Measurements from ENCODE around the gene TTC21A. TPM values are rescaled to one million over a fixed set of nuclear protein-coding genes. Genes with fewer than 3 reads are reported as not detected.

The TTC21A gene
- total RNA-seq, 1 experiment from 2014 or later, result 5.6 TPM

DNA sequence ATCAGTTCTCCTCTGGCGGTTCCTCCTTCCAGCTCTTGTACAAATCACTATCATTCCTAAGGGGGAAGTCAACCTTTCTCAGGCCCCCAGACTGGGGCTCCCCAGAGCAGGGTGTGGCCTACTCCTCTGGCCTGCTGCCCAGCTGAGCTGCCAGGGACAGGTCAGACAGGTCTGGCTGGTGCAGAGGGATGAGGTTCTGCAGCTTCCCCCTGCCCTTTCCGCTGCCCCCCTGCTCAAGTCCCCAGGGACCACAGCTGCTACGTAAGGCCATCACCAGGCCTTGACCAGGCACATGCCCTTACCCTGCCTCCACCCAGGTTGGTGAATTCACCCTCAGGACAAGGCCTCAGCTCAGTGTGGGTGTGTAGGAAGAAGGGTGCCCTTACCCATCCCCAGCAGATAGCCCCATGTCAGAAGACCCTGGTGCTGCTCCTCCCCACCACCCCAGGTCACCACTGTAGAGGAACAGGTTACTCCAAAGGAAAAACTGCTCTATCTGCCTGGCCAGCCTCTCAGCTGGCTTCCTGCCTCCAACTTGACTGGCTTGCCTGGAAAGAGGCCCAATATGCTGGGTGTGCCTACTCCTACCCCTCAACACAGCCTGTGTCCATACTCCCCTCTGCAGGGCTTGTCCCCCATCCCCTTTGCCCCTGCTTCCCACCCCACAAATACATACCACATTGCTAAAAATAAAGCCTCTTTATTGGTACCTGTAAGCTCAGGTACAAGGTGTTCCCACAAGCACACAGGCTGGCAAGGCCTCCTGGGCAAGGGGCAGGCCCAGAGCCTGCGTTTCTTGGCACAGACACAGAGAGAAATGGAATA, 33.9 kb downstream of the TTC21A start (continued):
- TF ChIP-seq POLR2AphosphoS5 (IDR thresholded peaks at IDR 0.05; ENCODE audit: low read depth, low read length), result peak; percentile 72
- no peak for TF ChIP-seq EZH2 (IDR thresholded peaks at IDR 0.05)
- TF ChIP-seq TCF7L2 (IDR thresholded peaks at IDR 0.05; ENCODE audit: borderline replicate concordance, extremely low read depth, insufficient read depth, insufficient read length), result no peak

DNA sequence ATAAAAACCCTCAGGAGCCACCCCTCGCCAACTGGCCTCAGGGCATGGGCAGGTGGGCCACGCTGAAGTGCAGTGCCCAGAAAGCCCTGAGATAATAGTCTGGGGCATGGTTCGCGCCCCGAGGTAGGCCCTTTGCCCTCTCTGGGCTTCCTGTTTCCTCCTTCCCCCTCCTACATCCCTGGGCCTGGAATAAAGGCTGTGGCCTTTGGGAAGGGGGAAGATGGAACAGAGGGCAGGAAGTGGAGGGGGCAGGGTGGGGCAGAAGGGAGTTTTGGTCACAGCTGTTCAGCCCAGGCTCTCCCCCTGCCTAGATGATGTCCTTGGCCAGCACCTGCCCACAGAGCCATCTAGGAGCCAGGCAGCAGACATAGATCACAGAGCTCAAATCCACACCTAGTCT, 34.6 kb downstream of the TTC21A start:
- TF ChIP-seq EZH2 (IDR thresholded peaks at IDR 0.05), result no peak
- no peak for TF ChIP-seq ELF1 (IDR thresholded peaks at IDR 0.05; ENCODE audit: borderline replicate concordance, low read depth)
- TF ChIP-seq POLR2A (IDR thresholded peaks at IDR 0.05; ENCODE audit: borderline replicate concordance, extremely low read depth, insufficient read depth, insufficient read length), result no peak
- TF ChIP-seq FOSL1 (IDR thresholded peaks at IDR 0.05; ENCODE audit: low read depth), result no peak
- no peak for TF ChIP-seq RAD21 (IDR thresholded peaks at IDR 0.05; ENCODE audit: low read depth)
- TF ChIP-seq POLR2AphosphoS5 (IDR thresholded peaks at IDR 0.05; ENCODE audit: low read depth, low read length), result no peak
- TF ChIP-seq CTCF (IDR thresholded peaks at IDR 0.05 in 2 of 3, conservative IDR thresholded peaks at IDR 0.05 in 1 of 3; ENCODE audit: borderline replicate concordance in 1 of 3, insufficient read depth in 1 of 3, low read depth in 2 of 3, low read length in 2 of 3), result no peak
- TF ChIP-seq MAX (IDR thresholded peaks at IDR 0.05), result no peak
- no peak for TF ChIP-seq SP1 (IDR thresholded peaks at IDR 0.05; ENCODE audit: low read depth)
- H3K4me2 ChIP-seq (ENCODE audit: low read length), result peak overlapping the region; percentile 77
- peaks cover 22% of the 10 kb centered on the region for H3K79me2 ChIP-seq (ENCODE audit: insufficient read depth, low read length)
- H3K9ac ChIP-seq (ENCODE audit: low read length), result no peak overlapping the region
- ATAC-seq (no peak), DNase-seq (ENCODE audit: low read depth, low spot score) (no peak)
- H3K36me3 ChIP-seq (ENCODE audit: control insufficient read depth in 1 of 2, insufficient read depth in 2 of 2, low read length in 2 of 2), result peaks cover 24 to 40% of the 10 kb centered on the region in 2 experiments
- H3K9me2 ChIP-seq (ENCODE audit: insufficient read depth), result no peaks in the 10 kb centered on the region
- H3K27ac ChIP-seq (ENCODE audit: low read depth, low read length), result peak overlapping the region; percentile 58
- intact Hi-C loops (cut with micrococcal nuclease), result no loop called here
- ChIA-PET POLR2A (no interaction called here), CTCF (interaction anchor here (1.1 kb wide), 1 partner anchor 15 kb away, joined by 3 read pairs; no protein-coding TSS in a partner anchor), RAD21 (ENCODE audit: low non-redundant PET in 1 of 2, low total read pairs in 2 of 2, uncharacterized antibody in 2 of 2, unreplicated experiment in 2 of 2) (no interaction called here)
- no peaks in the 10 kb centered on the region for H3K27me3 ChIP-seq (ENCODE audit: insufficient read depth, low read length)
- no TSS peak for BruUV-seq (replicated peaks)
- H3K9me3 ChIP-seq (ENCODE audit: control insufficient read depth in 1 of 2, insufficient read depth in 1 of 2, low read depth in 1 of 2, low read length in 2 of 2), result no peaks in the 10 kb centered on the region
- no peak overlapping the region for H2AFZ ChIP-seq (ENCODE audit: low read depth, low read length, poor library complexity, severe bottlenecking)
- H3K4me1 ChIP-seq (ENCODE audit: control insufficient read depth in 1 of 2, insufficient read depth in 2 of 2, low read length in 2 of 2), result peaks cover 41 to 45% of the 10 kb centered on the region in 2 experiments
- peaks cover 8% of the 10 kb centered on the region; the same call in 1 of the 2 replicates for H4K20me1 ChIP-seq (ENCODE audit: insufficient read depth)
- H3K4me3 ChIP-seq (replicated peaks in 1 of 2; ENCODE audit: low read depth in 1 of 2, low read length in 2 of 2), result peak overlapping the region in 1 of 2 experiments; percentile 36; a peak in 1 of 4 replicates

Data from HCT116 (cell line).